MV-4-11 (cell line): Measurements from ENCODE around the gene TIMM29.
A peak's percentile ranks its signal among the peaks of the same experiment; 100 is the strongest.

Experiments used
- DNase-seq: peaks from one replicate; lab custom pipeline; 2025; lab: John Stamatoyannopoulos, UW

TIMM29 gene

DNA sequence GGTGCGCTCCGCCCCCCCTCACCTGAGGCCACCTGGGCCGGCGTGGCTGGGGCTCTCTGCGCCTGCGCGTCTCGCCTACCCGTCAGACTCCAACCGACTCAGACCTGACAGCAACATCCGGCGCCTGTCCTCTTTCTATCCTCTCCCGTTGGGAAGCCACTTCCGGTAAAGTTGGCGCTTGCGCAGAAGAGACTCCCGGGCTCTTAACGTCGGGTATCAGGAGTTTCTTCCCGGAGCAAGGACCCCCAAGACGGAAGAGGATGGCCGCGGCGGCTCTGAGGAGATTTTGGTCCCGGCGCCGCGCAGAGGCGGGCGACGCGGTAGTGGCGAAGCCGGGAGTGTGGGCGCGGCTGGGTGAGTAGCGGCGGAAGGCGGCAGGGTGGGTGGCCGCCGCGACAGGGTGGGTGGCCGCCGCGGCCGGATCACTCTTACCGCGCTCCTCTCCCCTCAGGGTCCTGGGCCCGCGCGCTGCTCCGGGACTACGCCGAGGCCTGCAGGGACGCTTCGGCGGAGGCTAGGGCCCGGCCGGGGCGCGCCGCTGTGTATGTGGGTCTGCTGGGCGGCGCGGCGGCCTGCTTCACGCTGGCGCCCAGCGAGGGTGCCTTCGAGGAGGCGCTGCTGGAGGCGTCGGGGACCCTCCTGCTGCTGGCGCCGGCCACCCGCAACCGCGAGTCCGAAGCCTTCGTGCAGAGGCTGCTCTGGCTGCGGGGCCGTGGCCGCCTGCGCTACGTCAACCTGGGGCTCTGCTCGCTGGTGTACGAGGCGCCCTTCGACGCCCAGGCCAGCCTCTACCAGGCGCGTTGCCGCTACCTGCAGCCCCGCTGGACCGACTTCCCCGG lies at the start of gene TIMM29, which contains the start of gene YIPF2:
Gene TIMM29 (plus strand): TSS at position 249 of the 839 bp plus-strand sequence. CDS start 12 bp downstream, at position 261.
Gene YIPF2 (minus strand): TSS at position 77 of the 839 bp plus-strand sequence. CDS start 229 bp downstream, outside the sequence.
- DNase-seq: peak; percentile 99

DNA sequence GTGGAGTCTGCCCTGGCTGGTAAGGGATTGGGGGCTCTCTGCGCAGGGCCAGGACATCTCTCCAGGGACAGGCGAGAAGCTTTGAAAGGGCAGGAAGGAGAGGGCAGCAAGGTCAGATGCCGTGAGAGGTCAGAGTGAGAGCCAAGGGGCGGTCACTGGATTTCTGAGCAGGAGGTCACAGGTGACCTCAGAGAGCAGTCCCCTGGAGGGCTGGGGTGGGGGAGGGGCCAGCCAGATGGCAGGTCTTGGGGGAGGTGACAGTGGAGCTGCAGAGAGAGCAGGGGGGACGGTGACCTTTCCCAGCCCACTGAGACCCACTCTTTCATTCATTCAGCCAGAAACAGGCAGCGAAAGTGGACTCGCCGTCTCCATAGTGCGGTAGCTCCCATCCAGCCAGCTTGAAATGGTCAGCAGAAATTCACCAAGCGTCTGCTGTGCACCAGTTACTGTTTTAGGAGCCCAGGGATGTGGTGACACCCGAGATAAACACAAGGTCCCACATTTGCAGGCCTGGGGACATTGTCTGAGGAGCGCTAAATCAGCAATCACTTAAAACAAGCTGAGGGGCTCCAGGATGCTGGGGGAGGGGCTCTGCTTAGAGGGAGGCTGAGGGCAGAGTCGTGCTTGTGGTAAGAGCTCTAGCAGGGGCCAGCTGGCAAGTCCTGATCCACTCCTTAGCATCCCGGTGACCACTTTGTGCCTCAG lies 47.1 kb upstream of the TIMM29 start:
- DNase-seq: no peak

DNA sequence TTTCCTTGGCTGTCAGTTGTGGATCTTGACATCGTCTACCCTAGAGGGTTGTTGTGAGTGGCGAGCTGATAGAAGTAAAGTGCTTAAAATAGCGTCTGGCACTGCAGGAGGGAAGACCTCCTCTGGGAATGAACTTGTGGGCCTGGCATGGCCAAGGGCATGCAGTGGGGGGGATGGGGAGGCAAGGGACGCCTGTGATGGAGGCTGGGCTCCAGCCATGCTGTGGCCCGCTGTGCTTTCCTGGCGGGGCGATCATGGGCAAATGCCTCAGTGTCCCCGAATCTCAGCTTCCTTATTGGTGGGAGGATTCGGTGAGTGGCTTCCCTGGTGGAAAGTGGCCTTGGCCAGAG lies 46.5 kb upstream of the TIMM29 start:
- no peak for DNase-seq

- peak; percentile 46 for DNase-seq
These were observed 44.3 kb upstream of the TIMM29 start for GRCh38 chr19:10884274-10884673.

GRCh38 chr19:10885201-10886169 lies 43.1 kb upstream of the TIMM29 start:
- DNase-seq: no peak

- DNase-seq: no peak
These were observed 40.8 kb upstream of the TIMM29 start for GRCh38 chr19:10887616-10888367.

GRCh38 chr19:10888421-10888866 lies 40.2 kb upstream of the TIMM29 start:
- DNase-seq: no peak

GRCh38 chr19:10889880-10890279 lies 38.7 kb upstream of the TIMM29 start:
- DNase-seq: no peak

GRCh38 chr19:10891405-10892086 lies 37.1 kb upstream of the TIMM29 start:
- DNase-seq: no peak

GRCh38 chr19:10892256-10892655 lies 36.4 kb upstream of the TIMM29 start:
- DNase-seq: no peak

- no peak for DNase-seq
These were observed 33.7 kb upstream of the TIMM29 start for GRCh38 chr19:10894911-10895213.

DNA sequence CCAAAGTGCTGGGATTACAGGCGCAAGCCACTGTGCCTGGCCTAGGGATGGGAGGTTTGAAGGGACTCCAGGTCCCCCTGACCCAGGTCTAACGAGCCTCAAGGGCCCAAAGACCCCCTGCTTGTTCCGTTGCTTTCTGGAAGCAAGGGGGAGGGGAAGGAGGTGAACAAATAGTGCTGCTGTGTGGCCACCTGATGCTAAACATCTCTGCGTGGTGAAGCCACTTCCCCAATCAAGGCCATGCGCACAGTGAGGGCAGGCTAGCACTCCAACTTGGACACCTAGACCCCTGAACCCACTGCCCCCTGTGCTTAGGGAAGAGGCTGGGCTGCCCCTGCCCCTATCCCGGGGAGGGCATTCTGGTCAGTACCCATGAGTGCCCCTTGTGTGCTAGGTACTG lies 33.2 kb upstream of the TIMM29 start:
- DNase-seq: no peak

GRCh38 chr19:10895920-10896319 lies 32.7 kb upstream of the TIMM29 start:
- DNase-seq: no peak

- peak; percentile 81 for DNase-seq
These were observed 31.6 kb upstream of the TIMM29 start for GRCh38 chr19:10896851-10897526.

- no peak for DNase-seq
These were observed 30.0 kb upstream of the TIMM29 start for GRCh38 chr19:10898633-10899032.

DNA sequence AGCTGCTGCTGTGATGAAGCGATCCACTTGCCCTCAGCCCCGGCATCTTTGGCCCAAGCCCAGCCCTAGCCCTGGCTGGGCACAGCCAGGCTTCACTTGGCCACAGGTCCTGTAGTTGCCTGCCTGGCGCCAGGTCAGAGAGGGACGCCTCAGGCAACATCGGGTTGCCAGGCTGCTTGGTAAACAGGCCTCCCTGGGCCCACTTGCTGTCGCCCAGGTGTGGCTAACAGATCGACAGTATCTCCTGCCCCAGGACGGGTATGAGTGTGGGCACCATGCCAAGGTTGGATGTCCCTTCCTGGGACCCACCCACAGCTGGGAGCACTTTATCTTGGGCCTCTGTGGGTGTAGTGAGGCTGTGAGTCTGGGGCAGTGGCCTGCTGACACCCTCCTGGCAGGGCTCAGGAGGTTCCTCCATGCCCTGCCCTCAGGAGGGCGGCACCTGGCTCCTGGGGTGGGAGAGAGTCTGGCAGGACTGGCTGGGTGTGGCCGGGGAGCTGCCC lies 29.4 kb upstream of the TIMM29 start:
- DNase-seq: no peak

- DNase-seq: no peak
These were observed 20.7 kb upstream of the TIMM29 start for GRCh38 chr19:10907925-10908324.

DNA sequence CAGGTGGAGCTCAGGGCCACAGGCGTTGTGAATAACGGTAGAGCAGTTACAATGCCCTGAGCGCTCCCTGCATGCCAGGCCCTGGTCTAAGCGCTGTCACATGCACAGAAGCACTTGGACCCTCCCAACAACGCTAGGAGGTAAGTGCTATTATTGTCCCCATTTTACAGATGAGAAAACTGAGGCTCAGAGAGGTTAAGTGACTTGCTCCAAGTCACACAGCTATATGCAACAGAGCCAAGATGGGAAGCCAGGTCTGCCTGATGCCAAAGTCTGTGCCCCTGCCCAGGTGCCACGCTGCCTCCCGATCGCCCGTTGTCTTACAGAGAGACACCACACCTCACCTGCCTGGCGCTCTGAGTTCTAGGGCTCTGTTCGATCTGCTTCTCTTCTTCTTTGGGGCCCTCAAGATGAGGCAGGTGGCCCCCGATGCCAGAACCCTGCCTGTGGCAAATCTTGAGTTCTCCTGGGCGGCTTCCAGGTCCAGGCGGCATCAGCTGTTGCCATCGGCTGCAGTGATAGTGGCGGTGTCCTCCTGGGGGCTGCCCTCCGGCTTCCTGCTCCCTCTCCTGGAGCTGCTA lies 20.1 kb upstream of the TIMM29 start:
- no peak for DNase-seq

DNA sequence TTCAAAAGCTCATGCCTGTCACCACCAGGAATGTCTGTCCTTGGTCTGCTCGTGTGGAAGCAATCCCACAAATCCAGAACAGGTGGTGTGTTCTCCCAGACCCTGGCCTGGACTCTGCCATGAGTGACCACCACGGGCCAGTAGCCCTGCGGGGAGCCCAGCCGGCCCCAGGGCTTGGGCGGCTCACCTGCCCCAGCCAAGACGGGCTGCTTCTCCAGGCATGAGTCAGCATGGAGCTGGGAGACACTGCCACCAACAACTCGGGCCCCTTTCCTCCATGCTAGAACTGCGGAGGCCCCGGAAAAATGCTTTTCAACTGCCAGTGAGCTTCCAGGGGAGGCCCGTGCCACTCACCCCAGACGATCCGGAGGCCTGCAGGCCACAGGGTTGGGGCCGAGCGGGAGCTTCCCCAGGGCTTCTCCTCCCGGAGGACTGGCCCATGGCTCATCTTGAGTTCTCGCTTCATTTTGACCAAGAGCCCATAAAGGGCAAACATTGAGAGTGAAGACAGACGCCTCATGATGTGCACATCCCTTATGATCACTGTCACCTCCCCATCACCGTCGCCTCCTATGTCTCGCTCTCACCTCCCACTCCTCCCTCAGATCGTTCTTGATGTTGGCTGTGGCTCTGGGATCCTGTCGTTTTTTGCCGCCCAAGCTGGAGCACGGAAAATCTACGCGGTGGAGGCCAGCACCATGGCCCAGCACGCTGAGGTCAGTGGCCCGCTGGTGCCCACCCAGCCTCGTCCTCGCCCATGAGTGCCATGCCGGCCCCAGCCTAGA lies 16.8 kb upstream of the TIMM29 start:
- DNase-seq: no peak
